Right lobe of liver (tissue), 6 donors: ENCODE results near the gene SETD6. TPM values are rescaled to one million over a fixed set of nuclear protein-coding genes. Genes with fewer than 3 reads are reported as not detected.
A peak's percentile ranks its signal among the peaks of the same experiment; 100 is the strongest.

Experiments
- ATAC-seq, 4 donors: fragments of 200-7000 bp; cut with Tn5 transposase; one replicate each; pipeline ENCODE4 v1.9.1; 2020; ENCODE audit warnings: mild to moderate bottlenecking in 4 of 4, moderate library complexity in 4 of 4
- DNase-seq, 3 donors: peaks; one replicate each; pipeline ENCODE4 v3.0.0-alpha.2; 2020
- H3K27ac ChIP-seq, 3 donors: fragments of 200-600 bp; one replicate each; pipeline ENCODE4 v1.8.0; 2022
- H3K27me3 ChIP-seq, 2 donors: fragments of 200-600 bp; one replicate each; pipeline ENCODE4 v1.8.0; 2022
- H3K36me3 ChIP-seq, 4 donors: fragments of 200-600 bp; sonication (generic) in 1 of 4; one replicate each; pipeline versions ENCODE4 v1.5.1 to v1.8.0; 2017 to 2022; ENCODE audit warnings: control low read depth in 1 of 4
- H3K4me1 ChIP-seq, 4 donors: fragments of 200-600 bp; sonication (generic) in 1 of 4; one replicate each; pipeline versions ENCODE4 v1.5.1 to v1.8.0; 2017 to 2022; ENCODE audit warnings: control low read depth in 1 of 4
- H3K4me3 ChIP-seq, 3 donors: fragments of 200-600 bp; one replicate each; pipeline ENCODE4 v1.8.0; 2022
- H3K9me3 ChIP-seq, 4 donors: fragments of 200-600 bp; sonication (generic) in 1 of 4; one replicate each; pipeline versions ENCODE4 v1.5.1 to v1.8.0; 2017 to 2022; ENCODE audit warnings: control low read depth in 1 of 4
- POLR2A ChIP-seq: fragments of 450-650 bp; IDR thresholded peaks from one replicate; pipeline ENCODE4 v1.6.1; 2017; ENCODE audit warnings: antibody characterized with exemption, mild to moderate bottlenecking
- WGBS: methylation state at CpG from one replicate; pipeline ENCODE4 v1.1.6; 2018; ENCODE audit warnings: low coverage, low lambda C conversion rate; ENCODE audit not compliant: insufficient coverage; ENCODE audit errors: missing lambda C conversion rate; 5-methylcytosine and 5-hydroxymethylcytosine counted together
- intact Hi-C, 2 donors: fragments of 100-400 bp; cut with DNase I; formaldehyde crosslinking; loops; one replicate each; pipeline versions ENCODE4 v1.11.2 to v1.14.1; 2022
- total RNA-seq, 6 experiments: library from RNA; depleted of rRNA in 2 of 6; stranded (reverse); fragments of >200 nt in 2 of 6; fragmentation: NEBNext Ultra II Directional in 3 of 6; extraction: Animal tissue kit (Norgen Biotek cat#: 25700) in 3 of 6; gene quantifications; one replicate each; pipeline versions ENCODE4 v1.1.0 to v1.2.4, GENCODE V29; 2016 to 2023
- TF ChIP-seq, protein P1 (sequence below), 4 donors: fragments of 200-600 bp in 3 of 4; fragments of 450-650 bp in 1 of 4; IDR thresholded peaks; one replicate each; pipeline versions ENCODE4 v1.5.1 to v1.8.0; 2016 to 2022; ENCODE audit warnings: antibody characterized with exemption in 4 of 4, mild to moderate bottlenecking in 2 of 4
- donor health status: DM: no; HTN: yes; CAD: no.
- donor health status: DM: no; HTN: no; CAD: no.
- donor health status: DM: no; HTN: no; CAD: no.
- donor health status: DM: no; HTN: yes; CAD: no.
- donor health status: DM: no; HTN: yes; CAD: no.

The SETD6 gene
- total RNA-seq, 6 experiments from 2014 or later = 6.8 to 14.5 (median 10.2) TPM

GRCh38 chr16:58494981-58495520 lies 20.3 kb upstream of the SETD6 start:
- Histone ChIP-seq H3K4me3 (no peak overlapping the region), H3K27ac (no peak overlapping the region), H3K9me3 (no peaks in the 10 kb centered on the region), H3K36me3 (no peaks in the 10 kb centered on the region), H3K4me1 (no peaks in the 10 kb centered on the region), H3K27me3 (no peaks in the 10 kb centered on the region)
- intact Hi-C loops = no loop called here
- peak in 2 of 3 donors; percentile 75 to 79 for DNase-seq
- 3% methylated on average over 6 of the region's 8 CpGs for WGBS
- no peak for TF ChIP-seq POLR2A
- TF ChIP-seq, protein P1, sequence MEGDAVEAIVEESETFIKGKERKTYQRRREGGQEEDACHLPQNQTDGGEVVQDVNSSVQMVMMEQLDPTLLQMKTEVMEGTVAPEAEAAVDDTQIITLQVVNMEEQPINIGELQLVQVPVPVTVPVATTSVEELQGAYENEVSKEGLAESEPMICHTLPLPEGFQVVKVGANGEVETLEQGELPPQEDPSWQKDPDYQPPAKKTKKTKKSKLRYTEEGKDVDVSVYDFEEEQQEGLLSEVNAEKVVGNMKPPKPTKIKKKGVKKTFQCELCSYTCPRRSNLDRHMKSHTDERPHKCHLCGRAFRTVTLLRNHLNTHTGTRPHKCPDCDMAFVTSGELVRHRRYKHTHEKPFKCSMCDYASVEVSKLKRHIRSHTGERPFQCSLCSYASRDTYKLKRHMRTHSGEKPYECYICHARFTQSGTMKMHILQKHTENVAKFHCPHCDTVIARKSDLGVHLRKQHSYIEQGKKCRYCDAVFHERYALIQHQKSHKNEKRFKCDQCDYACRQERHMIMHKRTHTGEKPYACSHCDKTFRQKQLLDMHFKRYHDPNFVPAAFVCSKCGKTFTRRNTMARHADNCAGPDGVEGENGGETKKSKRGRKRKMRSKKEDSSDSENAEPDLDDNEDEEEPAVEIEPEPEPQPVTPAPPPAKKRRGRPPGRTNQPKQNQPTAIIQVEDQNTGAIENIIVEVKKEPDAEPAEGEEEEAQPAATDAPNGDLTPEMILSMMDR (IDR thresholded peaks at IDR 0.05) = peak; percentile 26 to 49 (median 35)
- peak; percentile 59 to 90 (median 81) for ATAC-seq

DNA sequence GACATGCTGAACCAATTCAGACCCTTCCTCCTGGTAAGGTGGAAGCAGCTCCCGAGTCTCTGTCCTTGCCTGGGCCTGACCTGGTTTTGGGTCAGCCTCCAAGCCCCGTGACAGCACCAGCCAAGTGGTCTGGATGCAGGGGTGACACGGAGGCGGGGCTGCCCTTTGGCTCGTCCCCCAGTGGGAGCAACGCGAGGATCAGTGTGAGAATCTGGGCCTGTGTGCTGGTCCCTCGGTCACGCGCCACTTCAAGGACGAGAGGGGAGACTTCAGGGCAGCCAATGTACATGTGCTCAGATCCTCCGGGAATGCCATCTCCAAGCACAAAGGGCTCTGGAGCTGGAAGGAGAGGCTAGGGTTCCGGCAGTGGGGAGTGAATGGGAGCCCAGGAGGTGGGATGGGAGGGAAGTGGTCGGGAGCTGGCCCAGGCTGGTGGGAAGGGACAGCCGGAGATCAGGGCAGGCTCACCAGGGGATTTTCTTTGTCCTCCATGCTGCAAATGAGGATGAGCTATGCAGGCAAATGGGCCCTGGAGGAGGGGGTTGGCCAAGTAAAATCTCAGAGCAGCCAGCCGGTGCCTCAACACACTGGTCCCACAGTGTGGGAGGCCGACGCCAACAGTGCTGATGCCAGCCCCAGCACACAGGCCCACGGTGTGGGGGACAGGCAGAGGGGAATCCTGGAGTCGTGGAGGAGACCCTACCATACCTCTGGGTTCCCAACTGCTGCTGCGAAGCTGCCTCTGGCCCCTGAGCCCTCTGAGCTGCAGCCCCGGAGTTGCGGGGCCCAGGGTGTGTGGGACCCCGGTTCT lies 19.6 kb upstream of the SETD6 start:
- no peaks in the 10 kb centered on the region for H3K27me3 ChIP-seq
- DNase-seq (no peak), ATAC-seq (no peak)
- no peaks in the 10 kb centered on the region for H3K36me3 ChIP-seq
- no peaks in the 10 kb centered on the region for H3K9me3 ChIP-seq
- 57% methylated on average over 3 of the region's 24 CpGs for WGBS
- no peaks in the 10 kb centered on the region for H3K4me1 ChIP-seq
- no peak overlapping the region for H3K27ac ChIP-seq
- no peak overlapping the region for H3K4me3 ChIP-seq
- TF ChIP-seq, protein P1 (IDR thresholded peaks at IDR 0.05) = no peak
- no peak for TF ChIP-seq POLR2A
- intact Hi-C loops = no loop called here

GRCh38 chr16:58497468-58497867 lies 17.8 kb upstream of the SETD6 start:
- WGBS = 83% methylated on average over 1 of the region's 2 CpGs
- no peaks in the 10 kb centered on the region for H3K27me3 ChIP-seq
- H3K36me3 ChIP-seq = no peaks in the 10 kb centered on the region
- no peak overlapping the region for H3K27ac ChIP-seq
- ATAC-seq (no peak), DNase-seq (no peak)
- H3K4me1 ChIP-seq = peaks cover 0 to 4% (median 0%) of the 10 kb centered on the region in 4 donors
- intact Hi-C loops = no loop called here
- no peak for TF ChIP-seq POLR2A
- TF ChIP-seq, protein P1 (IDR thresholded peaks at IDR 0.05) = no peak
- H3K4me3 ChIP-seq = no peak overlapping the region
- no peaks in the 10 kb centered on the region for H3K9me3 ChIP-seq

DNA sequence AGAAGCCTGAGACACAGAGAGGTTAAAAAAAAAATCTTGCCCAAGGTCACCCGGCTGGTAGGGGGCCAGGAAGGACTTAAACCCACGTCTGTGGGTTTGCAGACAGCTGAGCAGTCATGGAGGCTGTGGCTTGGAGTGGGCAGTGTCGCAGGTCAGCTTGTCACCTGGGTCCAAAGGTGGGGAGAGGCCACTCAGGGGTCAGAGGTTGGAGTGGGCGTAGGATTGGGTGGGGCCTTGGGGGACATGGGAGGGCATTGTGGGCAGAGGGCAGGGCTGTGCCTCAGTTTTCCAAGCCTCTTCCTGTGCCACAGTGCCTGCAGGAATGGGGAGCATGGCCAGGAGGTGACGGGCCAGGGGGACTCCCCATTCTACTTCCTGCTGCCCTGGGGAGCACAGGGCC lies 17.4 kb upstream of the SETD6 start:
- DNase-seq = no peak
- no peak overlapping the region for H3K4me3 ChIP-seq

More for the DNA sequence above, 17.4 kb upstream of the SETD6 start:
- no peak overlapping the region for H3K27ac ChIP-seq
- TF ChIP-seq, protein P1 (IDR thresholded peaks at IDR 0.05) = no peak
- TF ChIP-seq POLR2A = no peak
- no peaks in the 10 kb centered on the region for H3K9me3 ChIP-seq
- H3K27me3 ChIP-seq = no peaks in the 10 kb centered on the region
- 30% methylated on average over 4 of the region's 5 CpGs for WGBS
- H3K36me3 ChIP-seq = no peaks in the 10 kb centered on the region
- ATAC-seq = no peak
- intact Hi-C loops = no loop called here
- H3K4me1 ChIP-seq = peaks cover 0 to 4% (median 0%) of the 10 kb centered on the region in 4 donors
